Spleen (tissue), 11 donors: Measurements from ENCODE around the gene SLC15A5. TPM values are rescaled to one million over a fixed set of nuclear protein-coding genes. Genes with fewer than 3 reads are reported as not detected.

Experiments
- DNase-seq: peaks from one replicate; pipeline ENCODE4 v3.0.0-alpha.2; 2020
- H3K27ac ChIP-seq, 8 donors: fragments of 200-600 bp; sonication (generic) in 7 of 8; 1 replicate in 4 of 8; 2 replicates in 4 of 8; pipeline versions ENCODE4 v1.5.0 to v1.8.0; 2016 to 2021; ENCODE audit warnings: inconsistent platforms in 4 of 8, mild to moderate bottlenecking in 4 of 8, moderate library complexity in 1 of 8
- H3K27me3 ChIP-seq, 7 donors: fragments of 200-600 bp; sonication (generic) in 6 of 7; replicated peaks in 1 of 7; 1 replicate in 4 of 7; 2 replicates in 3 of 7; pipeline versions ENCODE4 v1.5.0 to v1.8.0; 2016 to 2021; ENCODE audit warnings: inconsistent platforms in 3 of 7, mild to moderate bottlenecking in 1 of 7
- H3K36me3 ChIP-seq, 6 donors: fragments of 200-600 bp; sonication (generic) in 5 of 6; 1 replicate in 4 of 6; 2 replicates in 2 of 6; pipeline versions ENCODE4 v1.5.0 to v1.8.0; 2016 to 2021; ENCODE audit warnings: inconsistent platforms in 2 of 6
- H3K4me1 ChIP-seq, 6 donors: fragments of 200-600 bp; sonication (generic) in 5 of 6; 1 replicate in 3 of 6; 2 replicates in 3 of 6; pipeline versions ENCODE4 v1.5.0 to v1.8.0; 2016 to 2021; ENCODE audit warnings: inconsistent platforms in 3 of 6
- H3K4me3 ChIP-seq, 8 donors: fragments of 200-600 bp; sonication (generic) in 7 of 8; 1 replicate in 4 of 8; 2 replicates in 4 of 8; pipeline versions ENCODE4 v1.5.0 to v1.8.0; 2016 to 2021; ENCODE audit warnings: inconsistent platforms in 4 of 8, mild to moderate bottlenecking in 4 of 8, moderate library complexity in 2 of 8
- H3K9me3 ChIP-seq, 8 donors: fragments of 200-600 bp; sonication (generic) in 7 of 8; 1 replicate in 4 of 8; 2 replicates in 4 of 8; pipeline versions ENCODE4 v1.5.0 to v1.8.0; 2016 to 2021; ENCODE audit warnings: inconsistent platforms in 4 of 8
- CTCF ChIP-seq, 11 experiments: fragments of 200-600 bp in 7 of 11; fragments of 450-650 bp in 4 of 11; sonication (generic) in 4 of 11; IDR thresholded peaks in 8 of 11; conservative IDR thresholded peaks in 3 of 11; 1 replicate in 7 of 11; 2 replicates in 4 of 11; pipeline versions ENCODE4 v1.4.0 to v1.8.0; 2016 to 2021; ENCODE audit warnings: antibody characterized with exemption in 11 of 11, inconsistent platforms in 4 of 11, mild to moderate bottlenecking in 1 of 11
- POLR2A ChIP-seq, 3 donors: fragments of 450-650 bp; IDR thresholded peaks; one replicate each; pipeline ENCODE4 v1.5.1; 2017; ENCODE audit warnings: antibody characterized with exemption in 3 of 3, mild to moderate bottlenecking in 1 of 3
- POLR2AphosphoS5 ChIP-seq, 3 donors: sonication (generic); formaldehyde crosslinking; IDR thresholded peaks; one replicate each; pipeline ENCODE4 v1.5.1; 2017; ENCODE audit warnings: antibody characterized with exemption in 3 of 3
- WGBS, 5 donors: extraction: QIAGEN DNeasy Blood & Tissue Kit in 3 of 5; methylation state at CpG; one replicate each; pipeline versions ENCODE4 v1.1.5 to v1.1.7; 2013 to 2018; 5-methylcytosine and 5-hydroxymethylcytosine counted together
- intact Hi-C: fragments of 100-400 bp; cut with DNase I; formaldehyde crosslinking; loops from one replicate; pipeline ENCODE4 v1.15.0; 2023; ENCODE audit warnings: low total_unique reads
- polyA plus RNA-seq, 3 donors: library from polyadenylated mRNA; stranded (reverse); fragments of 200-250 nt; gene quantifications; one replicate each; pipeline ENCODE4 v1.2.1, GENCODE V29; 2013
- total RNA-seq, 7 donors: library from RNA; depleted of rRNA in 3 of 7; stranded (reverse); fragments of >200 nt in 3 of 7; fragmentation: NEBNext Ultra II Directional in 4 of 7; extraction: Animal tissue kit (Norgen Biotek cat#: 25700) in 4 of 7; gene quantifications; one replicate each; pipeline versions ENCODE4 v1.1.0 to v1.2.1, GENCODE V29; 2016 to 2021
- donor health status: healthy with polysubstance abuse.
- donor health status: DM: no; HTN: no; CAD: no; lungs with moderate emphysema.
- donor health status: DM: no; HTN: no; CAD: no.
- donor health status: Bipolar disorder and iron deficiency.
- donor health status: healthy.
- donor health status: DM: no; HTN: no; CAD: no.
- donor health status: DM: yes; HTN: yes; CAD: no.

Gene SLC15A5
- total and polyA plus RNA-seq, 10 donors, result not detected

DNA sequence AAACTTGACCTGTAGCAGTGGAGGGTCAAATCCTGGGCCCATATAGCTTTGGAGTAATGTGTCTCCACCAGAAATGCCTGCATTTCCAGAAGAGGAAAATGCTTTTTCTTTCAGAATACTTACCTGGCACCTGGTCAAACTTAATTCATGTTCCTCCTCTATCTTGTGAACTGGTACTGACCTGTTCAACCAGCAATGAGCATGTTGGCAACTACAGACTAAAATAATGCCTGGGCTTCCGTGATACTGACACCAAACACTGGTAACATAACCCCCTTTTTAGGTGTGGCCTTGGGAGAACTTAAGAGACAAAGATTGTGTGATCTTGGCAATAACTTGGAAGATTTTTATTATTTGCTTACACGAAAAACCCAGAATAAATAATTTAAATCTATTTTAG lies 46.2 kb upstream of the SLC15A5 start:
- Histone ChIP-seq H3K27me3 (no peaks in the 10 kb centered on the region), H3K4me3 (no peak overlapping the region), H3K27ac (no peak overlapping the region), H3K4me1 (no peaks in the 10 kb centered on the region), H3K9me3 (peaks cover 0 to 22% (median 10%) of the 10 kb centered on the region in 8 donors), H3K36me3 (no peaks in the 10 kb centered on the region)
- intact Hi-C loops, result no loop called here
- no peak for TF ChIP-seq POLR2AphosphoS5 (IDR thresholded peaks at IDR 0.05)
- TF ChIP-seq POLR2A (IDR thresholded peaks at IDR 0.05), result no peak
- TF ChIP-seq CTCF (IDR thresholded peaks at IDR 0.05 in 8 of 11, conservative IDR thresholded peaks at IDR 0.05 in 3 of 11), result no peak
- DNase-seq, result no peak
- 76 to 86% (median 78%) methylated on average over 2 of the region's 2 CpGs for WGBS, 5 donors

DNA sequence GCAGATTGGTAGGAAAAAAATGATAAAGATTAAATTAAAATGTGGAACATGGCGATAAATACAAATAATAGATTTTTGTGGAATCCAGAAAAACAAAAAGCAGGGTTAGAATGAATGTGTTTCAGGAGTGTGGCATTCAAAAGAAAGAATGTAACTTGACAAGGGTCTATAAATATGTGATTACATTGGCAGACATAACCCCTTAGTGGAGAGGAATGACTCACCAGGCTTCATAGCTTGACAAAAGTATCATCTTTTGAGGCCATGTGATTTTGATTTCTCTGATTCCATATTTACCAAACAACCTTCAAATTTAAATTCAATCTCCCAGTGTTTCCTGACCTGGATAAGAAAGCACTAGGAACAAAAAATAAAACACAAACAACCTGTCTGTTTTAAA lies 45.5 kb upstream of the SLC15A5 start:
- WGBS, 5 donors, result 69 to 90% (median 87%) methylated on average over 1 of the region's 1 CpG
- Histone ChIP-seq H3K9me3 (peaks cover 0 to 16% (median 8%) of the 10 kb centered on the region in 8 donors), H3K4me1 (no peaks in the 10 kb centered on the region), H3K27ac (no peak overlapping the region), H3K27me3 (no peaks in the 10 kb centered on the region), H3K36me3 (no peaks in the 10 kb centered on the region), H3K4me3 (no peak overlapping the region)
- intact Hi-C loops, result no loop called here
- DNase-seq, result no peak
- no peak for TF ChIP-seq POLR2A (IDR thresholded peaks at IDR 0.05)
- TF ChIP-seq POLR2AphosphoS5 (IDR thresholded peaks at IDR 0.05), result no peak
- TF ChIP-seq CTCF (IDR thresholded peaks at IDR 0.05 in 8 of 11, conservative IDR thresholded peaks at IDR 0.05 in 3 of 11), result no peak

- TF ChIP-seq POLR2AphosphoS5 (IDR thresholded peaks at IDR 0.05) (no peak), CTCF (IDR thresholded peaks at IDR 0.05 in 8 of 11, conservative IDR thresholded peaks at IDR 0.05 in 3 of 11) (no peak), POLR2A (IDR thresholded peaks at IDR 0.05) (no peak)
- 56 to 86% (median 71%) methylated on average over 1 of the region's 1 CpG for WGBS, 5 donors
- no peak for DNase-seq
- Histone ChIP-seq H3K9me3 (peaks cover 0 to 22% (median 17%) of the 10 kb centered on the region in 8 donors), H3K4me1 (no peaks in the 10 kb centered on the region), H3K36me3 (no peaks in the 10 kb centered on the region), H3K27me3 (no peaks in the 10 kb centered on the region), H3K27ac (no peak overlapping the region), H3K4me3 (no peak overlapping the region)
- intact Hi-C loops, result no loop called here
Measured at GRCh38 chr12:16310934-16311333, 33.4 kb upstream of the SLC15A5 start.

- WGBS, 5 donors, result 22 to 50% (median 41%) methylated on average over 3 of the region's 3 CpGs
- TF ChIP-seq POLR2AphosphoS5 (IDR thresholded peaks at IDR 0.05) (no peak), CTCF (IDR thresholded peaks at IDR 0.05 in 8 of 11, conservative IDR thresholded peaks at IDR 0.05 in 3 of 11) (no peak), POLR2A (IDR thresholded peaks at IDR 0.05) (no peak)
Measured at GRCh38 chr12:16307856-16308475, 30.5 kb upstream of the SLC15A5 start.

More at GRCh38 chr12:16307856-16308475, 30.5 kb upstream of the SLC15A5 start:
- Histone ChIP-seq H3K27me3 (no peaks in the 10 kb centered on the region), H3K27ac (no peak overlapping the region), H3K36me3 (no peaks in the 10 kb centered on the region), H3K4me3 (no peak overlapping the region), H3K9me3 (peaks cover 0 to 24% (median 17%) of the 10 kb centered on the region in 8 donors), H3K4me1 (no peaks in the 10 kb centered on the region)
- no peak for DNase-seq
- intact Hi-C loops, result no loop called here
